ENCODE results near the gene VIL1.

VIL1 gene

GRCh38 chr2:218485986-218486667, 67.2 kb downstream of the VIL1 start:
- Histone ChIP-seq H3K4me3 (ENCODE audit: low read depth, low read length) (no peak overlapping the region), H3K27ac (ENCODE audit: extremely low read depth, low read depth, low read length) (no peak overlapping the region), H3K36me3 (ENCODE audit: control insufficient read depth in 2 of 2, insufficient read depth in 1 of 2, low read length in 2 of 2) (peaks cover 67 to 87% of the 10 kb centered on the region in 2 experiments), H3K9me3 (ENCODE audit: control insufficient read depth, insufficient read depth, low read depth, low read length) (no peaks in the 10 kb centered on the region), H3K4me1 (ENCODE audit: control insufficient read depth, insufficient read depth, low read length) (no peaks in the 10 kb centered on the region)
- CTCF ChIA-PET: no interaction called here
- POLR2A ChIA-PET: no interaction called here
- no peak for TF ChIP-seq ZFP41 (tag by site-specific recombination; IDR thresholded peaks at IDR 0.05; ENCODE audit: borderline replicate concordance)
- TF ChIP-seq ZNF169 (tag by site-specific recombination; IDR thresholded peaks at IDR 0.05): no peak

DNA sequence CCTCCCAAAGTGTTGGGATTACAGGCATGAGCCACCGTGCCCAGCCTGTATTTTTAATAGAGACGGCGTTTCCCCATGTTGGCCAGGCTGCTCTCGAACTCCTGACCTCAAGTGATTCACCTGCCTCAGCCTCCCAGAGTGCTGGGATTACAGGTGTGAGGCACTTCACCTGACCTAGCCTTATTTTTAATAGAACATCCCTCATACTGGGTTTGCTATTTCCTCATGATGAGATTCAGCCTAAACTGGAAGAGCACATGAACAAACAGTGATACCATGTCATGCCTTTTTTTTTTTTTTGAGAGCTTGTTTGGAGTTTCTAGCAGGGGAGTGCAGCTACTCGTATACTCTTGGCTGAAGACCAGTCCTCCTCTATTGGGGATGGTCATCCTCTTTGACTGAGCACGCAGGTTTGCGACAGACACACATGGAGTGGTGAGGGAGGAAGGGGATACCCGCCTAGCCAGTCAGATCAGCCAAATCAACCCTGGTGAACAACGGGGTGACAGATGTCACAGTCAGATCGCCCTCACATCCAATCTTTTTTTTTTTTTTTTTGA, 81.7 kb downstream of the VIL1 start:
- POLR2A ChIA-PET: no interaction called here
- CTCF ChIA-PET: no interaction called here
- Histone ChIP-seq H3K4me1 (ENCODE audit: control insufficient read depth, insufficient read depth, low read length) (no peaks in the 10 kb centered on the region), H3K9me3 (ENCODE audit: control insufficient read depth, insufficient read depth, low read depth, low read length) (no peaks in the 10 kb centered on the region), H3K36me3 (ENCODE audit: control insufficient read depth in 2 of 2, insufficient read depth in 1 of 2, low read length in 2 of 2) (peaks cover 39 to 60% of the 10 kb centered on the region in 2 experiments), H3K27ac (ENCODE audit: extremely low read depth, low read depth, low read length) (no peak overlapping the region), H3K4me3 (ENCODE audit: low read depth, low read length) (no peak overlapping the region)
- no peak for TF ChIP-seq ZNF19 (tag by site-specific recombination; IDR thresholded peaks at IDR 0.05; ENCODE audit: low read depth)
- no peak for TF ChIP-seq ZNF133 (tag by site-specific recombination; IDR thresholded peaks at IDR 0.05)
- TF ChIP-seq REPIN1 (tag by site-specific recombination; IDR thresholded peaks at IDR 0.05; ENCODE audit: low read depth): no peak
- no peak for TF ChIP-seq HIC1 (tag by site-specific recombination; IDR thresholded peaks at IDR 0.05)
- no peak for TF ChIP-seq ZNF580 (tag by site-specific recombination; IDR thresholded peaks at IDR 0.05)
- TF ChIP-seq ZNF639 (tag by site-specific recombination; IDR thresholded peaks at IDR 0.05): no peak
- TF ChIP-seq ZNF394 (tag by site-specific recombination; IDR thresholded peaks at IDR 0.05; ENCODE audit: borderline replicate concordance): no peak

GRCh38 chr2:218501665-218502064, 82.7 kb downstream of the VIL1 start:
- ChIA-PET POLR2A (interaction anchor here (0.6 kb wide), 1 partner anchor 38 kb away, joined by 3 read pairs; no protein-coding TSS in a partner anchor), CTCF (interaction anchor here (0.9 to 1.2 kb wide), 2 partner anchors 36 to 332 kb away, joined by 3 to 4 read pairs; no protein-coding TSS in a partner anchor)
- no peak for TF ChIP-seq ZNF174 (tag by site-specific recombination; IDR thresholded peaks at IDR 0.05)
- TF ChIP-seq ZNF155 (tag by site-specific recombination; IDR thresholded peaks at IDR 0.05): no peak
- TF ChIP-seq ZFP69B (tag by site-specific recombination; IDR thresholded peaks at IDR 0.05): no peak
- TF ChIP-seq ZBTB20 (tag by site-specific recombination; IDR thresholded peaks at IDR 0.05): no peak
- TF ChIP-seq REPIN1 (tag by site-specific recombination; IDR thresholded peaks at IDR 0.05; ENCODE audit: low read depth): no peak
- no peak overlapping the region for H3K4me3 ChIP-seq (ENCODE audit: low read depth, low read length)
- no peak overlapping the region for H3K27ac ChIP-seq (ENCODE audit: extremely low read depth, low read depth, low read length)
- H3K4me1 ChIP-seq (ENCODE audit: control insufficient read depth, insufficient read depth, low read length): no peaks in the 10 kb centered on the region
- peaks cover 32 to 55% of the 10 kb centered on the region in 2 experiments for H3K36me3 ChIP-seq (ENCODE audit: control insufficient read depth in 2 of 2, insufficient read depth in 1 of 2, low read length in 2 of 2)
- H3K9me3 ChIP-seq (ENCODE audit: control insufficient read depth, insufficient read depth, low read depth, low read length): no peaks in the 10 kb centered on the region
